ENCODE data around the gene DMRT2.

DNA sequence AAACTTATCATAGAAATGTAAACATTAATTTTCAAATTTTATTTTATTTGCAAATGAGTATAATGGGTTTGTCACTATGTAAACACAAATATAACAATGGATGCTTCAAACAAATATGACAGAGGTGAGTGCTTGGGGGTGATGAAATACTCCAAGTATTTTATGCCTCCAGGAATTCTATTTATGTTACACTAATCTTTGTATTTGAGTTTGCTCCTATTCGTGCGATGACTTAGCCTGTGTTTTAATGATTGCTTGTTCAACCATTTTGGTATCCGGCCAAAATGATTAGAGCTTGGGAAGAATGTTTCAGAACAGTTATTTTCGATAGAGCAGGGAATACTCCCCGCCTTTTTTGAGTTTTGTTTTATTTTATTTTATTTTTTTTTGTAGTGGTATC lies 5.0 kb downstream of the DMRT2 start:
- TF ChIP-seq FOXA1 (IDR thresholded peaks at IDR 0.05) (no peak), CTCF (IDR thresholded peaks at IDR 0.05; ENCODE audit: low read depth, low read length, missing input control) (no peak)
